ENCODE data around the gene NRP2. TPM values are rescaled to one million over a fixed set of nuclear protein-coding genes. Genes with fewer than 3 reads are reported as not detected.

NRP2 gene
- total RNA-seq, 4 donors from 2014 or later: 35.1 to 146 (median 63.9) TPM

DNA sequence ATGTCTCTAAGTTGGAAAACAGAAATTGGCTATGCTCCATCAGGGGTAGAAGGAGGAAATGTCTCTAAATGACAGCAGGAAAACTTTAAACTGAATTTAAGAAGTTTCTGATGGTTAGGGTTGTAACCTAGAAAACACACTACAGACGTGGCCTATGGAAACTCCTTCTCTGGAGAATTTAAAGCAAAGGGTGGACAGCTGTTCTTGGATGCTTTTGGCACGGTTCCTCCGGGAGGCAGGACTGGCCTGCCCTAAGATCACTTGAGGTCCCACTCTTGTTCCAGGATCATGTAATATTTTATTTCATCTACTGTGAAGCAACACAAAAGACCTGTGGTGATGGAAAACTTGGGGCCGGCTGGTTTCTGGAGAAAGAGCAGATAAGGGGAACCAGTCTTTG, 77.0 kb downstream of the NRP2 start:
- Histone ChIP-seq H3K27me3 (no peaks in the 10 kb centered on the region), H3K4me1 (peaks cover 13 to 60% (median 27%) of the 10 kb centered on the region in 4 donors), H3K27ac (peak overlapping the region; percentile 14 to 86 (median 70)), H3K4me3 (no peak overlapping the region), H3K36me3 (no peaks in the 10 kb centered on the region), H3K9me3 (no peaks in the 10 kb centered on the region)
- 63 to 81% methylated on average over 1 to 4 of the region's 4 CpGs for WGBS, 2 donors (ENCODE audit: low coverage in 1 of 2)
- no peak for DNase-seq
- in situ Hi-C loops (cut with MboI; ENCODE audit: low pct_ligation_motif_present in 1 of 4, low pct_unique_long_range_greater_than_20kb in 1 of 4, low sequenced_read_pairs in 3 of 4) (no loop called here), intact Hi-C loops (cut with DNase I; ENCODE audit: low total_unique reads) (no loop called here)
- TF ChIP-seq, protein P1, sequence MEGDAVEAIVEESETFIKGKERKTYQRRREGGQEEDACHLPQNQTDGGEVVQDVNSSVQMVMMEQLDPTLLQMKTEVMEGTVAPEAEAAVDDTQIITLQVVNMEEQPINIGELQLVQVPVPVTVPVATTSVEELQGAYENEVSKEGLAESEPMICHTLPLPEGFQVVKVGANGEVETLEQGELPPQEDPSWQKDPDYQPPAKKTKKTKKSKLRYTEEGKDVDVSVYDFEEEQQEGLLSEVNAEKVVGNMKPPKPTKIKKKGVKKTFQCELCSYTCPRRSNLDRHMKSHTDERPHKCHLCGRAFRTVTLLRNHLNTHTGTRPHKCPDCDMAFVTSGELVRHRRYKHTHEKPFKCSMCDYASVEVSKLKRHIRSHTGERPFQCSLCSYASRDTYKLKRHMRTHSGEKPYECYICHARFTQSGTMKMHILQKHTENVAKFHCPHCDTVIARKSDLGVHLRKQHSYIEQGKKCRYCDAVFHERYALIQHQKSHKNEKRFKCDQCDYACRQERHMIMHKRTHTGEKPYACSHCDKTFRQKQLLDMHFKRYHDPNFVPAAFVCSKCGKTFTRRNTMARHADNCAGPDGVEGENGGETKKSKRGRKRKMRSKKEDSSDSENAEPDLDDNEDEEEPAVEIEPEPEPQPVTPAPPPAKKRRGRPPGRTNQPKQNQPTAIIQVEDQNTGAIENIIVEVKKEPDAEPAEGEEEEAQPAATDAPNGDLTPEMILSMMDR (IDR thresholded peaks at IDR 0.05): no peak

DNA sequence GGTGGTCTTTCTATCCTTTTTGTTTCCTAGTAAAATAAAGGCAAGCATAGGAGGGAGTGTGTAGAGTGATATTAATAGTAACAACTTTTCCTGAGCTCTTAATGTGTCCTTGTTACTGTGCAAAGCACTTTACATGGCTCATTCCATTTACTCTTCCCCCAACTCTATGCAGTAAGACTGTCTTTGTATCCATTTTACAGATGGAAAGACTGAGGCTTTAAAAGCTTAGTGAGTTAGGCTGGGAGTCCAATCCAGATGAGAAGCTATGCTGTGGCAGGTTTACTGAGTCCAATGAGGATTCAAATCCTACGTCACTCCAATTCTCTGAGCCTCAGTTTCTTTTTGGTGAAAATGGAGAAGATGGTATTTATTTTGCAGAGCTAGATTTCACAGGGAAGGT, 77.4 kb downstream of the NRP2 start:
- Histone ChIP-seq H3K36me3 (no peaks in the 10 kb centered on the region), H3K9me3 (no peaks in the 10 kb centered on the region), H3K27ac (peak overlapping the region; percentile 14 to 86 (median 70)), H3K4me1 (peaks cover 15 to 60% (median 24%) of the 10 kb centered on the region in 4 donors), H3K27me3 (no peaks in the 10 kb centered on the region), H3K4me3 (no peak overlapping the region)
- in situ Hi-C loops (cut with MboI; ENCODE audit: low pct_ligation_motif_present in 1 of 4, low pct_unique_long_range_greater_than_20kb in 1 of 4, low sequenced_read_pairs in 3 of 4) (no loop called here), intact Hi-C loops (cut with DNase I; ENCODE audit: low total_unique reads) (loop anchor here (10.0 kb wide), 1 partner anchor 75 kb away; the partner anchor contains the start of gene NRP2)
- DNase-seq: no peak
- 89 to 90% methylated on average over 1 of the region's 1 CpG for WGBS, 2 donors (ENCODE audit: low coverage in 1 of 2)
- TF ChIP-seq POLR2AphosphoS5 (IDR thresholded peaks at IDR 0.05): no peak
- no peak for TF ChIP-seq EP300 (IDR thresholded peaks at IDR 0.05; ENCODE audit: low read depth)
- TF ChIP-seq, protein P1 (IDR thresholded peaks at IDR 0.05): no peak
- no peak for TF ChIP-seq POLR2A (IDR thresholded peaks at IDR 0.05)

DNA sequence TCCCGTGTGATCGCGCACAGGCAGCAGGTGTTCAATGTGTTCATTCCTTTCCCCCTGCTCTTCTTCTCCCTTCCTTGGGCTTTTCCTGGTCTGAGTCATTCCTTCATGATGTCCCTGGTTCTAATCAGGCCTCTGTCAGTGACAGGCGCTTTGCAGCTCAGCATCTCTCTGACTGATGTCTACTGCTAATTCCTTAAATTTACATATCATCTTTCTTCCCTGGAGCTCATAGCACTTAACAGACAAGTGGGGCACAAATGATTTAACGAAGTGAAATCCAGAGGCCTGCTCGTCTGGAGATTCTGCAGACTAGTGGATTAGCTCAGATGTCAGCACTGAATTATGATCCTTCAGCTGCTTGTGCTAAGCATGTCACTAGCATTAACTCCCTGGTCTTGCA, 77.9 kb downstream of the NRP2 start:
- Histone ChIP-seq H3K27ac (peak overlapping the region; percentile 14 to 86 (median 70)), H3K36me3 (no peaks in the 10 kb centered on the region), H3K9me3 (no peaks in the 10 kb centered on the region), H3K4me3 (no peak overlapping the region), H3K27me3 (no peaks in the 10 kb centered on the region), H3K4me1 (peaks cover 10 to 56% (median 22%) of the 10 kb centered on the region in 4 donors)
- no peak for DNase-seq
- TF ChIP-seq, protein P1 (IDR thresholded peaks at IDR 0.05): no peak
- no peak for TF ChIP-seq POLR2AphosphoS5 (IDR thresholded peaks at IDR 0.05)
- no peak for TF ChIP-seq EP300 (IDR thresholded peaks at IDR 0.05; ENCODE audit: low read depth)
- TF ChIP-seq POLR2A (IDR thresholded peaks at IDR 0.05): no peak
- in situ Hi-C loops (cut with MboI; ENCODE audit: low pct_ligation_motif_present in 1 of 4, low pct_unique_long_range_greater_than_20kb in 1 of 4, low sequenced_read_pairs in 3 of 4): no loop called here
- WGBS, 2 donors (ENCODE audit: low coverage in 1 of 2): 72 to 81% methylated on average over 6 of the region's 6 CpGs
- intact Hi-C loops (cut with DNase I; ENCODE audit: low total_unique reads): loop anchor here (10.0 kb wide), 1 partner anchor 75 kb away; the partner anchor contains the start of gene NRP2

DNA sequence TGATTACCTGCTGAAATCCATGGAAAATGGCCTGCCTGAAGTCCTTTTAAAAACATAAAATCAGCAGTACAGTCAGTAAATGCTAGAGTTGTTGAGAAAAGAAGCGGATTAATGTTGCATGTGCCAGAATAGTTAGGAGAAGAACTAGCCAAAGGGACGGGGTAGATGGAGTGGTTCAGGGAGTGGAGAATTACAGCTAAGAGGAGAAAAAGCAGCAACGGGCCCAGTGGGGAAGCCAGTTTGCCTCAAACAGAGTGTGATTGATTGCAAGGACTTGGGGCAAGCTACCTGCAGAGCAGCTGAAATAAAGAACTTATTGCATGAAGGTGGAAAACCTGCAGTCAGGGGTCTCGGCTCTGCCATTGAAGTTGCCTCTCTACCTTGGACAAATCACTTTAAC, 79.1 kb downstream of the NRP2 start:
- no peaks in the 10 kb centered on the region for H3K36me3 ChIP-seq
- no peak for TF ChIP-seq POLR2AphosphoS5 (IDR thresholded peaks at IDR 0.05)
- TF ChIP-seq POLR2A (IDR thresholded peaks at IDR 0.05): no peak
- no peak for TF ChIP-seq EP300 (IDR thresholded peaks at IDR 0.05; ENCODE audit: low read depth)
- TF ChIP-seq, protein P1 (IDR thresholded peaks at IDR 0.05): no peak
- DNase-seq: no peak
- peaks cover 4 to 48% (median 20%) of the 10 kb centered on the region in 4 donors for H3K4me1 ChIP-seq
- in situ Hi-C loops (cut with MboI; ENCODE audit: low pct_ligation_motif_present in 1 of 4, low pct_unique_long_range_greater_than_20kb in 1 of 4, low sequenced_read_pairs in 3 of 4): no loop called here
- 73 to 83% methylated on average over 3 to 4 of the region's 4 CpGs for WGBS, 2 donors (ENCODE audit: low coverage in 1 of 2)
- H3K4me3 ChIP-seq: no peak overlapping the region
- H3K27me3 ChIP-seq: no peaks in the 10 kb centered on the region
- peak overlapping the region in 3 of 4 donors; percentile 68 to 86 (median 79) for H3K27ac ChIP-seq
- intact Hi-C loops (cut with DNase I; ENCODE audit: low total_unique reads): loop anchor here (10.0 kb wide), 1 partner anchor 77 kb away; the partner anchor contains the start of gene NRP2
- no peaks in the 10 kb centered on the region for H3K9me3 ChIP-seq

All from transverse colon (tissue), 4 donors.